Endodermal cell (in vitro differentiated cells): ENCODE measurements around the gene SLC22A5. TPM values are rescaled to one million over a fixed set of nuclear protein-coding genes. Genes with fewer than 3 reads are reported as not detected.

Experiments
- DNase-seq: peaks from one replicate; pipeline ENCODE4 v3.0.0-alpha.2; 2017
- H3K27ac ChIP-seq: 2 replicates; pipeline ENCODE4 v1.5.1; 2013; ENCODE audit warnings: mild to moderate bottlenecking, low read depth, low read length, moderate library complexity
- H3K27me3 ChIP-seq: 2 replicates; pipeline ENCODE4 v1.6.1; 2013; ENCODE audit warnings: mild to moderate bottlenecking, low read length, moderate library complexity; ENCODE audit not compliant: insufficient read depth, control insufficient read depth, poor library complexity, severe bottlenecking
- H3K36me3 ChIP-seq: 2 replicates; pipeline ENCODE4 v1.7.0; 2013; ENCODE audit warnings: mild to moderate bottlenecking, low read length, moderate library complexity; ENCODE audit not compliant: control insufficient read depth, insufficient read depth
- H3K4me1 ChIP-seq: one replicate; pipeline ENCODE4 v1.7.0; 2013; ENCODE audit warnings: low read length; ENCODE audit not compliant: control insufficient read depth, insufficient read depth
- H3K4me3 ChIP-seq: 2 replicates; pipeline ENCODE4 v1.5.1; 2013; ENCODE audit warnings: mild to moderate bottlenecking, low read length, moderate library complexity
- H3K9ac ChIP-seq: 2 replicates; pipeline ENCODE4 v1.6.1; 2013; ENCODE audit warnings: mild to moderate bottlenecking, low read length, moderate library complexity; ENCODE audit not compliant: poor library complexity, severe bottlenecking; ENCODE audit errors: extremely low read depth
- H3K9me3 ChIP-seq: 2 replicates; pipeline ENCODE4 v1.6.1; 2013; ENCODE audit warnings: mild to moderate bottlenecking, low read length, moderate library complexity; ENCODE audit not compliant: control insufficient read depth
- H3K27ac Mint-ChIP-seq: 2 replicates; pipeline ENCODE4 v1.8.0; 2020; ENCODE audit warnings: mixed read lengths
- H3K27me3 Mint-ChIP-seq: 2 replicates; pipeline ENCODE4 v1.8.0; 2021; ENCODE audit warnings: mild to moderate bottlenecking, mixed read lengths; ENCODE audit not compliant: insufficient read depth
- H3K36me3 Mint-ChIP-seq: 2 replicates; pipeline ENCODE4 v1.8.0; 2020; ENCODE audit warnings: low read depth, mixed read lengths
- H3K4me1 Mint-ChIP-seq: 2 replicates; pipeline ENCODE4 v1.8.0; 2020; ENCODE audit warnings: mixed read lengths
- H3K4me3 Mint-ChIP-seq: 2 replicates; pipeline ENCODE4 v1.8.0; 2020; ENCODE audit warnings: mild to moderate bottlenecking, moderate library complexity, mixed read lengths
- H3K9me3 Mint-ChIP-seq: 2 replicates; pipeline ENCODE4 v1.8.0; 2020; ENCODE audit warnings: mild to moderate bottlenecking, mixed read lengths
- WGBS, 2 experiments: methylation state at CpG; one replicate each; pipeline versions ENCODE4 v1.1.5 to v1.1.7; 2013; ENCODE audit warnings: missing lambda C conversion rate in 2 of 2, mixed read lengths in 1 of 2; ENCODE audit not compliant: insufficient coverage in 1 of 2, insufficient read length in 1 of 2; 5-methylcytosine and 5-hydroxymethylcytosine counted together
- microRNA-seq: library from miRNA; unstranded; fragments of <30 nt; microRNA quantifications from one replicate; pipeline ENCODE4 v1.2.0, GENCODE V29; 2020; ENCODE audit warnings: borderline microRNAs expressed
- total RNA-seq, 2 donors: library from RNA; stranded (reverse); fragmentation: NEBNext Ultra II Directional in 1 of 2; extraction: Animal tissue kit (Norgen Biotek cat#: 25700) in 1 of 2; gene quantifications; 2 replicates in 1 of 2; 3 replicates in 1 of 2; pipeline ENCODE4 v1.2.1, GENCODE V29; 2021
- TF ChIP-seq, protein P1 (sequence below): fragments of 200-600 bp; sonication (generic); conservative IDR thresholded peaks from 2 replicates; pipeline ENCODE4 v1.5.0; 2021; ENCODE audit warnings: antibody characterized with exemption, mild to moderate bottlenecking

The SLC22A5 gene
- total RNA-seq, 2 donors from 2014 or later: 4.9 to 8.2 TPM

DNA sequence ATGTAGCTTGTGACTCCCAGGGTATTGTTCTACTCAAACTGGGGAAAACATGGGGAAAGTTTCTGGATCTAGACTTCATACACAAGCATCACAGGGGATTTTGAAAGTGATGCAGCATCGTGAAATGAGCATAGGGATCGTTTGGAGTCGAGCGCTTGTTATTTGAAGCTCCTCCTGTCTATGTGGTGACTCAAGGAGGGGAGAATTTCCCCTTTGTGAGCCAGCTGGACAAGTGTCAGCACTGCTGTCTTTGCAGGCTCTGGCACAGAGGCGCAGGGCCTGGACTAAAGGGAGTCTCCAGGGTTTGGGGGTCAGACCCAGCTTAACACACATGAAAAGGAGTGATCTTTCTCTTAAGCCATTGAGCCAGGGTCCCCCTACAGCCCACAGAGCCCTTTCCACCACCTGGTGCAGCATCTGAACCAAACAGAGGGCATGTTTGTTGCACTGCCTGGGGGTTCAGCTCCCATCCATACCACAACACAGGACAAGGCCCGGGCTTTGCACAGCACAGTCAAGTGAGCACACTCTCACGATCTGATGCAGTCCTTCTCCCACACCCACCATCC lies 70.1 kb downstream of the SLC22A5 start:
- TF ChIP-seq, protein P1, sequence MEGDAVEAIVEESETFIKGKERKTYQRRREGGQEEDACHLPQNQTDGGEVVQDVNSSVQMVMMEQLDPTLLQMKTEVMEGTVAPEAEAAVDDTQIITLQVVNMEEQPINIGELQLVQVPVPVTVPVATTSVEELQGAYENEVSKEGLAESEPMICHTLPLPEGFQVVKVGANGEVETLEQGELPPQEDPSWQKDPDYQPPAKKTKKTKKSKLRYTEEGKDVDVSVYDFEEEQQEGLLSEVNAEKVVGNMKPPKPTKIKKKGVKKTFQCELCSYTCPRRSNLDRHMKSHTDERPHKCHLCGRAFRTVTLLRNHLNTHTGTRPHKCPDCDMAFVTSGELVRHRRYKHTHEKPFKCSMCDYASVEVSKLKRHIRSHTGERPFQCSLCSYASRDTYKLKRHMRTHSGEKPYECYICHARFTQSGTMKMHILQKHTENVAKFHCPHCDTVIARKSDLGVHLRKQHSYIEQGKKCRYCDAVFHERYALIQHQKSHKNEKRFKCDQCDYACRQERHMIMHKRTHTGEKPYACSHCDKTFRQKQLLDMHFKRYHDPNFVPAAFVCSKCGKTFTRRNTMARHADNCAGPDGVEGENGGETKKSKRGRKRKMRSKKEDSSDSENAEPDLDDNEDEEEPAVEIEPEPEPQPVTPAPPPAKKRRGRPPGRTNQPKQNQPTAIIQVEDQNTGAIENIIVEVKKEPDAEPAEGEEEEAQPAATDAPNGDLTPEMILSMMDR: no peak
- Histone ChIP-seq H3K9me3 (no peaks in the 10 kb centered on the region), H3K27ac (no peak overlapping the region), H3K4me1 (peaks cover 4% of the 10 kb centered on the region), H3K4me3 (no peak overlapping the region), H3K9ac (no peak overlapping the region), H3K36me3 (no peaks in the 10 kb centered on the region), H3K27me3 (no peaks in the 10 kb centered on the region)
- Mint-ChIP-seq H3K27ac (no peak overlapping the region), H3K27me3 (no peaks in the 10 kb centered on the region), H3K9me3 (peaks cover 1% of the 10 kb centered on the region), H3K4me3 (no peak overlapping the region), H3K4me1 (peaks cover 21% of the 10 kb centered on the region), H3K36me3 (no peaks in the 10 kb centered on the region)
- WGBS, 2 experiments: 85 to 100% methylated on average over 1 to 7 of the region's 7 CpGs
- peak; percentile 40 for DNase-seq

DNA sequence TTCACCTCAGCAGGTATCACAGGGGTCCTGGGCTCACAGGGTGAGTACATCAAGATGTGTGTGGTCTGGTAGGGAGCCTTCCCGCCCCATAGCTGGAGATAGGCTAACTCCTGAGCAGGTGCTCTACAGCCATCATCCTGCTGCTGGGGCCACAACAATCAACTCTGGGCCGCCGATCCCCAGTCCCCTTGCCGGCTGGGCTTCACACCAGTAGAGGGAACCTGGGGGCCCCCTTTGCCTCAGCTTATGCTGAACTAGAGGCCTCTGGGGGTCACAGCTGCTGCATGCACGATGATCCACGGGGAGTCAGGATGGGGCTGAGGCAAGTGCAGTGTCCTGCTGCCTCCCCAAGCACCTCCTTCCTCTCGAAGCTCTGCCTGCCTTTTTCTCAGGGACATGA lies 74.6 kb downstream of the SLC22A5 start:
- no peaks in the 10 kb centered on the region for H3K27me3 Mint-ChIP-seq
- H3K4me1 Mint-ChIP-seq: peaks cover 12% of the 10 kb centered on the region
- H3K27me3 ChIP-seq: no peaks in the 10 kb centered on the region
- no peaks in the 10 kb centered on the region for H3K9me3 ChIP-seq
- H3K9ac ChIP-seq: no peak overlapping the region
- no peaks in the 10 kb centered on the region for H3K4me1 ChIP-seq
- no peaks in the 10 kb centered on the region for H3K36me3 Mint-ChIP-seq
- peaks cover 5% of the 10 kb centered on the region for H3K9me3 Mint-ChIP-seq
- DNase-seq: no peak
- no peak overlapping the region for H3K4me3 Mint-ChIP-seq
- no peak overlapping the region for H3K27ac ChIP-seq
- no peaks in the 10 kb centered on the region for H3K36me3 ChIP-seq
- 90 to 100% methylated on average over 2 to 7 of the region's 7 CpGs for WGBS, 2 experiments
- H3K4me3 ChIP-seq: no peak overlapping the region
- no peak overlapping the region for H3K27ac Mint-ChIP-seq
- TF ChIP-seq, protein P1: no peak

Small RNA genes within 50 kb of the gene (microRNA-seq; reads per million reads assigned to microRNA genes)
- not detected for gene MIR3936

Other genes starting within 250 kb of the SLC22A5 start
- gene P4HA2, start 141.9 kb upstream of the SLC22A5 start, total RNA-seq: 10 to 100 TPM; 15.1 to 19.6 TPM
- gene PDLIM4, start 112.0 kb upstream of the SLC22A5 start, total RNA-seq: 10 to 100 TPM in 1 of 2 donors, 1 to 10 TPM in 1; 9.0 to 11.2 TPM
- gene SLC22A4, start 75.3 kb upstream of the SLC22A5 start, total RNA-seq: under 1 TPM in 1 of 2 donors, not detected in 1; 0.68 TPM
- gene IRF1, start 121.1 kb downstream of the SLC22A5 start, total RNA-seq: 1 to 10 TPM; 5.6 to 7.3 TPM
- gene IL5, start 173.8 kb downstream of the SLC22A5 start, total RNA-seq: not detected
- 10 to 100 TPM; 49.7 to 50.7 TPM for gene RAD50, start 187.3 kb downstream of the SLC22A5 start, total RNA-seq